HG03097 (cell line): ENCODE results near the gene COL18A1.
"Not testable (repeated sequence)": the region's sequence is repeated elsewhere in the genome, so short reads cannot be mapped to it uniquely, and the experiment has no call there.

ENCODE experiments used
- ATAC-seq: cut with Tn5 transposase; IDR thresholded peaks from one replicate; pipeline ENCODE4 v1.9.1; 2021; ENCODE audit not compliant: unreplicated experiment, low FRiP score

COL18A1 gene

DNA sequence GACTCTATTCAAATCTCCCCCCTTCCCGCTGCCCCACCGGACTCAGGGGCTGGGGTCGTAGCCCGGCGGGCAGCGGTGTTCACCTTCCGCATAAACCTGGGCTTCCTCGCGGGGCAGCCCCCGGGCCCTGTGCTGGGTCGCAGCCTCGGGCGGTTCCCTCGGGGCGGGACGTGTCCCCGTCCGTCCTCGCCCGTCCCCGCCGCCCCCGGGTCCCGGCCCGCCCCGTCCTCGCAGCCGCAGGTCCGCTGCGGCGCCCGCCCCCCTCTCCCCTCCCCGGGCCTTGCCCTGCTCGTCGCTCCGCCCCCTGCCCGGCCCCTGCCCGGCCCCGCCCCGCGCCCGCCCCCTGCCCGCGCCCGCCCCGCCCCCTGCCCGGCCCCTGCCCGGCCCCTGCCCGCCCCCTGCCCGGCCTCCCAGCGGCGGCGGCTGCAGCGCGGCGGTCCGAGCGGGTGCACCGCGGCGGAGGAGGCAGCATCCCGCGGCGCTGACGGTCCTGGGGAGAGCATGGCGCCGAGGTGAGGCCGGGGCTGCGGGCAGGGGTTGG is at the start of gene COL18A1:
COL18A1 (plus strand) TSS at position 436 of the 541 bp plus-strand sequence; CDS start at position 502, 66 bp downstream.
- no peak for ATAC-seq

DNA sequence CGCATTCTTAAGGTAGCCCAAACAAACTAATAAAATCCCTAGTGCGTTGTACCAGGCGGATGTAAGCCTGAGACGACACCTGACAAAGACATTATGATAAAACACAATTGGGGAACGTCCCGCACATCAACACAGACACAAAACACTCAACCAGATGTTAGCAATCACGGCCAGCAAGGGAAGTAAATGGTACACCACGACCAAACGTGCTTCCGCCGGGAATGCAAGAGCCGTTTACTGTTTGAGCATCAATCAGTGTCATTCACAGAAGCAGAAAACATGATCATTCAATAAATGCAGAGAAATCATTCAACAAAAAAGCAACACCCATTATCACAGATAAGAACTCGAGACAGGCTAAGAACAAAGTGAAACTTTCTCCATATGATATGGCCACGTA is 49.4 kb upstream of the COL18A1 start:
- ATAC-seq = no peak

DNA sequence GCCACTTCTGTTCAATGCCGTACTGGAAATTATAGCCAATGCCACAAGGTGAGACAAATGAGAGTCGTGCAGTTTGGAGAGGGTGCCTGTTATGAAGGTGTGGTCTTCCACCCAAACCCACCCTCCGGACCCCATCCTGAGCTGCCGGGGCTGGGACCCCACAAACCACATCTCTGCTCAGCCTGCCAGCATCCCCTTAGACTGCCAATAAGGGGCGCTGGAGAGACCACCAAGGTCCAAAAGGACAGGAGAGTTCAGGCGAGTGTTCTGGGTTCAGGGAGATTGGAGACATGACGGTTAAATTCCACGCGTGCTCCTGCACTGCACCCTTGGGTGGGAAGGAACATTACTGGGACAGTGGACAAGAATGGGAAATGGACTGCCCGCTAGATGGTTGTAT is 48.7 kb upstream of the COL18A1 start:
- ATAC-seq = no peak

DNA sequence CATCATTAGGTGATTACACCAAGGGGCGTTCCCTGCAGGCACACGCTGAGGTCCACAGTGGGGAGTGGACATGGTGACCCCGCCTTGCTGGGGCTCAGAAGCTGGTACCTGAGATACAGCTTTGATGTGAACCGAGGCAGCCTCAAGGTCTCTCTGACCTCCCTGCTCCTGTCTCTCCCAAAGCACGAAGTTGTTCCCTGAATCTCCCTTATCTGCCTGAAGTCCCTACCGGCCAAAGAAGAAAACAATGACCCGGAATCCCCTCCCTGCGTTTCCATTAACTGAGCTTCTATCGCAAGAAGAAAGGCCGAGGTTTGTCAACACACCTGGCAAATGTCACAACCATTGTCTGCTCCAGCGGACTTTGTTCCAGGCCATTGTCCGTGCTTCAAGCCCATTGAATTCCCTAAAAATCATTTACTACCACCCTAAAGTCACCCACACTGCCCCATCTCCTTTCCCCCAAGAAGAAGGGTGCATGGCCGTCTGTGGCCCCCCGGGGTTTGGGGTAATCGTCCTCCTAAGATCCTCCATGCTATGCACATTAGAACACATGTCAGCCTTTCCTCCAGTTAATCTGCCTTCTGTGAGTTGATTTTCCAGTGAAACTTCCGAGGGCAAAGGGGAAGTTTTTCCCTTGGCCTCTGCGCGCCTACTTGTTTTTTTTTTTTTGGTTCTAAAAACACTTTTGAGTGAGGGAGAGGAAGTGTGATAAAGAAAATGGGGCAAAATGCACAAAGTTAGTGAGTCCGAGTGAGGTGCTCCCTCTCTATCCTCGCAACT is 48.1 kb upstream of the COL18A1 start:
- no peak for ATAC-seq

DNA sequence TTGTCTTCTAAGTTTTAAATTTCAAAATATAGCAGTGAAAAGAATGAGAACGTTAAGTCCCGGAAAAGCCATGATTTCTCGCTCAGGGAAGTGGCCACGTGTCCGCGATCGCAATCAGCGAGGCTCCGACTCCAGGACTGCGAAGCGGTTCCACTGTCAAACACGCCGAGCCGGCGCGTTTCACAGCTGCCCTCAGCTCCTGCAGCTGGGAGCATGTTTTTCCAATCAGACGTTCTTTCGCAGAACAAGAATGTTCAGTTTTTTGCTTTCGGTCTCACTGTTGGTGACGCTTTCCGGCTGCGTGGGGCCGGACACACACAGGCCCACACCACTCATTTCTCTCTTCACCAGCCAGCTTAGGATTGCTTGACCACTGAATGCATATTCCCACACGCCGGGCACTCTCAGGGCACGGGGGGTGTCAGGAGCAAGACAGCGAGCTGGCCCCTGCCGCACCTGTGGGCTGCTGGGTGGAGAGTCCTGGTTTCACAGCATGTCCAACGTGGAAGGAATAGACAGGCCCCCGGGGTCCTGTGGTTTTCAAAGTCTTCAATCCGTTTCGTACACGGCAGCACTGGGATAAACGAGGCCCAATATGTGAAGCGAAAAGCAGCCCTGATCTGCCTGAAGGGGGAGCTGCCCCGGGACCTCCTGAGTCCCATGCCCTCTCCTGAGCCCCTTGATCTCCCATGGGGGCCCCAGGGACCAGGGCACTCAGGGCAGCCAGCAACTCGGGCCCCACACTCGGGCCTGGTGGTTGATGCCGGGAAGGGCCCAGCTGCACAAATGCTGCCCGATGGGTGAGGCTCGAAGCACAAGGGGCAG is 47.3 kb upstream of the COL18A1 start:
- ATAC-seq = no peak

DNA sequence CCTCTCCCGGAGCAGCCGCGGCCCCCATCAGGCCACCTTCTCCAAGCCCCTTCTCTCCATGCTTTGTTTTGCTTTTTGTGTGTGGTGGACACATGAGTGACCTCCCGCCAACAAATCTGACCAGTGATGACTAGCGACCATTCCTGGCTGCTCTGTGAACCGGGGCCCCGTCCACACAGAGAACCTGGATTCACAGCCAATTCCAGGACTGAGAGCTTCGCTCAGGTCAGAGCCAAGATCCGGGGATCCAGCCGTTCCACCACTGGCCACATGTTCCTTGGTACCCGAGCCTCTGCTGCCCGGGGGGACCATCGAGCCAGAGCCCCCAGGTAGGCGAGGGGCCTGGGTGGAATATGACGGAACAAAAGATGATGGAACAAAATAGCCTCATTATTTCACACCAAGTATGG is 46.7 kb upstream of the COL18A1 start:
- no peak for ATAC-seq

DNA sequence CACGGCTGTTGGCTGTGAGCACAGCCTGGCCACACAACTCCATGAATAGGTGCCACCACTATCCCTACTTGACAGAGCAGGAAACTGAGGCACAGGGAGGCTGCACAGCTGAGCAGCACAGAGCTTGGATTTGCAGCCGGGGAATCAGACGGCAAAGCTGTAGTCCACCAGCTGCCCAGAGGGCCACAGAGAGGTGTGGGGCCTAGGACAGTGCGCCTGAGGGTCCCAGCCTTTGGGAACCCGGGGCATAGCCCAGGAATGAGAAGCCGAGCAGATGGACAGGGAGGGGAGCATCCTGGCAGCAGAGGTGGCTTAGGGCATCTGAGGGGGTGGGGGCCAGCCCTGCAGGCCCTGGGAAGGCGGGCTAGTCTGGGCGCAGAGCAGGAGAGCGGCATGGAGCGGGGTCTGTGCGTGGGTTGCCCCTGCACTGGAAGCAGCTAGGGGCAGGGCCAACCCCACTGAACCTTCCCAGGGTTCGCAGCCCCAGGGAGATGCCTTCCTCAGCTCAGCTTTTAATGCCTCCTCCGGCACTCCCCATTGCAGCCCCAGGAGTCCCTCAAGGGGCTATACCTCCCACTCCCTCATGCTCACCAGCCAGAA is 46.2 kb upstream of the COL18A1 start:
- no peak for ATAC-seq

DNA sequence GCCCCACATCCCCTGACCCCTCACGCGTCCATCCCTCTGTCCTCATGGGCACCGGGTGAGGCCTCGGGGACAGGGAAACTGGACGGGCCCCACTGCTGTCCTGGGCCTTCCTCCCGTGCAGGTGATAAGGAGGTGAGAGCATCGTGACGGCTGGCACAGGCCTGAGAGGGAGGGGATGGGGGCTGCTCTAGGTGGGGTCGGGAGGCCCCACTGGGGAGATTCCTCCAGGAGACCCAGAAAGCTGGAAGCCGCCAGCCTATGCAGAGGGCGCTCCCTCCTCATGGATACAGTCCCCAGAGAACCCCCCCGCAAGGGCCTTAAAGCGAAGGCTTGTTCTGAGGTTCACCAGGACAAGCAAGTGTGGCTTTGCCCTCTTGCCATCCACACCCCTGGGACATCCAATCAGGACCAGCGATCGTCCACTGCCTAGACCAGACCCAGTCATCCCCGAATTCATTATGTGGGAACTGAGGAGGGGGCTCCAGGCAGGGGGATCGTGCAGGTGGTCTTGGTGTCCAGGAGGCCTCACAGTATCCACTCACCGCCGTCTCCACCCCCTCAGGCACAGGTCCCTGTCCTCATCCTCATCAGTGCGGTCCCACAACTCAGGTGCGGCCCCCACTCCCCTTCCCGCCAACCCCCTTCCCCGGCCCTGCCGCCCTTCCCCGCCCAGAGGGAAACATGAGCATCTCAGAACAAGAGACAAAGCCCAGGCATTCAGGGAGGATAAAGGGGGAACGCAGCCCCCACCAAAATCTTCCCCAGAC is 45.3 kb upstream of the COL18A1 start:
- no peak for ATAC-seq

DNA sequence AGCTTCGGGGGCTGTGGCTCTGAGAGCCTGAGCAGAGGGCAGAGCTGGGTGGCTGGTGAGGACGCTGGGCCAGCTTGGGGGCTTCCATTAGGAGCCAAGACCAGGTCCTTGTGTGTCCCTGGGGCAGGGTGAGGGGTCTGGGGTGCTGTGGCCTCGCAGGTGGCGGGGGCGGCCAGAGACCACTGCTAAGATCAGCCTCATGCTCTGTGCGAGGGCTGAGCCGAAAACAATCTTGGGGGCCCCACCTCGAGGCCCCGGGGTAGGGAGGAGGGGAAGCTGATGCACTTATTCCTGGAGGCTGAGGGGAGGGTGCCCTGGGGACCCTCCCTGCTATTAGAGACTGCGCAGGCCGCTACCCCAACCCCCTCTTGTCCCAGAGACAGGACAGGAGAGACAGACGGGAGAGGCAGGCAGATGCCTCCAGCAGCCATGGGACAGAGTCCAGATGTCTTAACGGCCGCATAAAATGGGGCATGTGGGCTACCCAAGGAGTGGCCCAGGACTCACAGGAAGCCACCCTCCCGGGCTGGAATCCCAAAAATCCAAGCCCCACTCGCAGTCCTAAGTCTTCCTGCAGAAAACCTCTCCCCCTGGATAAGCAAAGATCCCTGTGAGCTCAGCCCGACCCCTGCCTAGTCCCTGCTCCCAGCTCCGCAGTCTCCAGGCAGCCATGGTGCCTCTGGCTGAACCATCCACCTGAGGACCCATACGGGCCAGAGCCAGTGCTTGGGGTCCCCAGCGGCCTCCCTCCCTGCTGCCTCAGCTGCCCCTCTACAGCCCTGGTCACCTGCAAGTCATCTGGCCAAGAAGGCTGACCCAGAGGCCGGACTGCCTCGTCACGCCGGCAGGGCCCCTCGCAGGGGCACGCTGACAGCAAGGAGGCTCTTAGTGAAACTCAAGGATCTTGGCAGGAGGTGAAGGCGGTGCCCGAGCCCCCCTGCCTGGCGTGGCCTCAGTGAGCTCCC is 43.6 kb upstream of the COL18A1 start:
- no peak for ATAC-seq

DNA sequence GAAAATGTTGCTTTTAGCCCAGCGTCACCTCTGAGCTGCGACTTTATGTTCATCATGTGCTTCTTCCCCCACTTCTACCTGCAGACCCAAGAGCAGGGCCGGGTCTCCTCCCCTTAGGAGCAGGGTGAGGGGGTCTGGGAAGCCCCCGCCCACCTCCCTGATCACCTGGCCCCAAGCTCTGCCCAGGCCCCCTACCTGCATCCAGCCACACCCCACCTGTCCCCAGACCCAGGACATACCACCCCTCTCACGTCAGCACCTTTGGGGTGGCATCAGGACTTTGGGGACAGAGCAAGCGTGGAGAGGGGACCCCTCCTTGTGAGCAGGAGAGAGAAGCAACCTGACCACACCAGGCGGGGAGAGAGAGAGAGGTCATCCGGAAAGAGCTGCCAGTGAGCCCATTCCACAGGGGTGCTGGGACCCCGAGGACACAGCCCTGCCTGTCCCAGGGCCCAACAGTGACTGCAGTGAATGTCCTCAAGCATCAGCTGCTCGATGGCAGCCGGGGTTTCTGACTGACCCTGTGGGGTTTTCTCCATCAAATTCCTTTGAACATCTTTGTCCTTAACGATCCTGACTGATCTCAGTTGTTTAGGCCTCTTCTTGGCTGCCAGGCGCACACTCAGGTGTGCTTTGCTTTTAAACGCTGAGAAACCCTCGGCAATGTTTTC is 42.8 kb upstream of the COL18A1 start:
- ATAC-seq = no peak

DNA sequence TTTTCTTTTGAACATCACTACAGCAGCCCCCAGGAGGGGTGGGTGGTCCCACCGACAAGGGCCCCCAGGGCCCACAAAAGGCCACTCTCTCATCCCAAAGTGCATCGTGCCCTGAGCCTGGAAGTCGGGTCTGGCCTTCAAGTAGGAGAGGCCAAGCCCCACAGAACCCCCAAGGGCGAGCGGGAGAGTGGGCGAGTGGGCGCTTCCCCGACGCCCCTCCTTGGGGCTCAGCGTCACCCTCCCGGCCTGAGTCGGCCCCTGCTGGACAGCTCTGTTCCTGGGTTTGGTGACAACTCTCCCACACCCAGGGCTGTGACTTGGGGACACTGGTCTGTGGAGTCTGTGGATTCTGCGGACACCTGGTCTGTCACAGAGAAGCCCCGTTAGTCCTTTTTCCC is 42.2 kb upstream of the COL18A1 start:
- ATAC-seq = no peak

DNA sequence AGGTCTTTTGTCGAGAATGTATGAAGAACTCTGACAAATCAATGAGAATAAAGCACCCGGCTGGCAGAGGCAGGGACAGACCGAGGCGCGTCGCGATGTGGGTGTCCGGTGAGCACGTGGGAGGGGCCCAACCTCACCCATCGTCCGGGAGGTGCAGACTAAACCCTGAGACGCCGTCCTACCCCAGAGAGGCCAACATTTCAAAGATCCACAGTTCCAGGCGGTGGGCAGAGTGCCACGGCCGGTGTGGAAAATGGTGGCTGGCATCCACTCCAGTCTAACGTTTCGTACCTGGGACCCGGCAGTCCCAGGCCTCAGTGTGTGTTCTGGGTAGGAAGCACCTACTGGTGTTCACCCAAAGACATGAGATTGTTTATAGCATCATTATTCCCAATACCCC is 41.7 kb upstream of the COL18A1 start:
- ATAC-seq = not testable (repeated sequence)

DNA sequence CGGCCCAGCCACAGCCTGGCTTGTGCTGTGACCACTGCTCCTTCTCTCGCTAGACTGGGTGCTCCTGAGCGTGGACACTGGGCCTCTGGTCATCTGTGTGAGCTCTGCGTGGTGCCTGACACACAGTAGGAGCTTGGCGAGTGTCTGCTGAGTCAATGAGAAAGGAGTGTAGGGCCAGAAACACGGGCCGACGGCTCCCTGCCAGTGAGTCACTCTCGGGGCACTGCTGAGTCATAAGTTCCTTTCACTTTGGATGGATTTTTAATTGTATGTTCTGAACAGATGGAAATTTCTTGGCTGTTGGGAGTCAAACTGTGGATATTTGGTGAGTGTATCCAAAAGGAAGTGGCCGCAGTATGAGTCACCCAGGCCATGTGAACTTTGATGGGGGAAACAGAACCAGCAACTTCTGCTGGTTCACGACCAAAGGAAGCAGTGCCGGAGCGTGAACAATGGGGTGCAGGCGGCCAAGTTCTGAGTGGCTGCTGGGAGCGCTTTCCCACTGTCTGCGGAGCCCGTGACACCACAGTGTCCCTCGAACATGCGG is 41.0 kb upstream of the COL18A1 start:
- no peak for ATAC-seq

DNA sequence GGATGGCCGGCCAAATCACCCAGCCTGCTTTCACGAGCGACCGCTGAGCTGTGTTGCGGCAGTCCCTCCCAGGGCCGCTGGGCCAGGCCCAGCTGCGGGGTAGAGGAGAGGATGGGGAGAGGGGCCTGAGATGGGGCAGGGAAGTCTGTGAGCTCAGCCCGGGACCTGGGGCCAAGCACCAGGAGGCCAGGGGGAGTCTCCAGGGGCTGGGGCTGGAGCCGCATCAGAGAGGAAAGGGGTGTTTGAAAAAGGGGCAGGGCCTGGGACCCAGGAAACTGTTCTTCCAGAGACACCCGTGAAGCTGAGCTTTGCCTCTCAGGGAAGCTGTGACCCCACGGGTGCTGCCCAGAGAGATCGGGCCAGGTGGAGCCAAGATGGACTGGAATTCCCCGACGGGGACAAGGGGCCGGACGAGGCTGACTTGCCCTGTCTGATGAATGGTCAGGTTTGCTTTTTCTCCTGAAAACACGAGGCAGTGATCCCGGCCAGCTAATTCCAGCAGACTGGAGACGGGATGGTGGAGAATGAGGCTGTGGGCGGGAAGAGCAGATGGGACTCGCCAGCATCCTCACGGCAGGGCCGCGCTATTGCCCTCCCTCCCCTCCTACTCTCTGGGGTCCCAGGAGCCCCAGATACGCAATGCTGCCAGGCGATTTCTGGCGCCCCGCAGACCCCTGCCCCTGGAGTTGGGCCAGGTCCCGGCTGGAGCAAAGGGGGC is 40.3 kb upstream of the COL18A1 start:
- no peak for ATAC-seq

DNA sequence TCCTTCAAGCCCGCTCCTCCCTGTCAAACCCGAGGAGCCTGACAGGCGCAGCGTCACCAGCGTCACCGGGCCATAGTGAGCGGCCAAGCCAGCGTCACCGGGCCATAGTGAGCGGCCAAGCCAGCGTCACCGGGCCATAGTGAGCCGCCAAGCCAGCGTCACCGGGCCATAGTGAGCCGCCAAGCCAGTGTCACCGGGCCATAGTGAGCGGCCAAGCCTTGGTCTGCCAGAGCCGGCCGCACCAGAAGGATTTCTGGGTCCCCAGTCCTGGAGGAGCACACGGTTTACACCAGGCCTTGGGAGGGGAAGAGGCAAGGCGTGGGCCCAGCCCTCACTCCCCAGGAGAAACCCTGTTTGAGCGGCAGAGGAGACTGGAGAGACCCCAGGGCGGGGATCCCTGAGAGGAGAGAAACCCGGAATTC is 39.8 kb upstream of the COL18A1 start:
- no peak for ATAC-seq

DNA sequence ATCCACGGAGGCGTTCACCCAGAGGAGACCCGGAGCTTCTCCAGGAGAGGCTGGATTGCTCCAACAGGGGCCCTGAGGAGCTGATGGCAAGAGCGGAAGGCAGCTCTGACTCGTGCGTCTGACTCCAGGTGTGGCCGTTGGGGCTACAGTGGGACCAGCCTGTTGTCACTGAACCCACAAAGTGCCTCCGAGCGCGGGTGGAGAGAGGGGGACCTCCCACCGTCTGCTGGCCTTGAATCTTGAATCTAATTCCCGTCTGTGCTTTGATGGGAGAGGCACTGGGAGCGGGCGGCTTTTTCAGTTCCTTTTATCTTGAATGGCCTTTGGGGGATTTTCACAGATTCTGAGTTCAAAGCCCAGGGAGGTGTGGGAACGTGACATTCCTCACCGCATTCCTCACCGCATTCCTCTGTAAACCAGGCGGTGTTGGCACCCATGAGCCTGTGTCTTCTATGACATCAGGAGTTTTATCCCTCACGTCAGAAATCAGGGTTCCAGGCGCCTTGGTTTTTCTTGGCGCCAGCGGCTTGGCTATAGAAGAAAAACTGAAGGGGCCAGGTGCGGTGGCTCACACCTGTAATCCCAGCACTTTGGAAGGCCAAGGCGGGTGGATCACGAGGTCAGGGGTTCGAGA is 39.2 kb upstream of the COL18A1 start:
- ATAC-seq = no peak

DNA sequence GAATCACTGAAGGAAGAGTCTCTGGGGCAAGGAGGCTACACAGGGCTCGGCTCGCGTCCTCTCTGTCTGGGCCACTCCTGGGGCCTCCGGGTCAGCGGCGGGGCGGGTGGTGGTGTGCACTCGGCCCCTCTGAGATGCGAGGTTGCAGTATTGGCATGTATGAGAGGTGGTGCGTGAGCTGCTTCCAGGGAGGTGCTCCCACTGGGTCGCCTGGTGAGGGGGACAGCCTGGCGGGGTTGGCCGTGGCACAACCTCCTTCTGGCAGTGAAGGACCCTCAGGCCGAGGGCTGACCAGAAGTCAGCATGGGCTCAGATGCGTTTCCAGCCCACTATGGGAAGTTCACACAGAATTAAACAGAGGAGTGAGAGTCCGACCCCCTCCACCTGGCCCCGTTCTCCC is 38.5 kb upstream of the COL18A1 start:
- no peak for ATAC-seq
